AG04449 (cell line): ENCODE measurements around the gene RO60.

Source experiments
- CTCF ChIA-PET: fragments of 350-600 bp; formaldehyde crosslinking; extraction: SDS; loops from one replicate; lab custom pipeline; 2021; ENCODE audit warnings: antibody characterized with exemption; lab: Yijun Ruan, JAX
- POLR2A ChIA-PET: fragments of 400-600, 350-600 bp; formaldehyde crosslinking; extraction: SDS; loops from one replicate; lab custom pipeline; 2020; ENCODE audit warnings: antibody characterized with exemption, inconsistent platforms; lab: Yijun Ruan, JAX
- DNase-seq: peaks from one replicate; pipeline ENCODE4 v3.0.0-alpha.2; 2010; ENCODE audit warnings: low read depth, low spot score
- H3K4me3 ChIP-seq: 2 replicates; pipeline ENCODE4 v1.5.1; 2011; ENCODE audit warnings: low read depth, mild to moderate bottlenecking, control low read depth, low read length
- CTCF ChIP-seq: IDR thresholded peaks from one replicate; pipeline ENCODE4 v1.5.1; 2011; ENCODE audit warnings: mild to moderate bottlenecking, moderate library complexity, low read length, control low read depth, inconsistent platforms; ENCODE audit not compliant: insufficient read depth; ENCODE audit errors: missing control alignments

RO60 gene

GRCh38 chr1:193066606-193067005, 7.2 kb downstream of the RO60 start:
- no peak for DNase-seq
- H3K4me3 ChIP-seq = no peak overlapping the region
- no peak for TF ChIP-seq CTCF
- CTCF ChIA-PET = no interaction called here
- POLR2A ChIA-PET = no interaction called here

- POLR2A ChIA-PET = no interaction called here
- TF ChIP-seq CTCF = no peak
- DNase-seq = no peak
- no peak overlapping the region for H3K4me3 ChIP-seq
- CTCF ChIA-PET = no interaction called here
Observed at GRCh38 chr1:193068013-193068412, 8.6 kb downstream of the RO60 start.

GRCh38 chr1:193069748-193070385, 10.5 kb downstream of the RO60 start:
- no peak overlapping the region for H3K4me3 ChIP-seq
- no peak for DNase-seq
- peak; percentile 15 for TF ChIP-seq CTCF
- POLR2A ChIA-PET = no interaction called here
- CTCF ChIA-PET = interaction anchor here (1.1 kb wide), 1 partner anchor 53 kb away, joined by 4 read pairs; the partner anchor contains the start of gene CDC73

GRCh38 chr1:193070386-193070753, 11.0 kb downstream of the RO60 start:
- CTCF ChIA-PET = interaction anchor here (0.6 kb wide), 1 partner anchor 16 kb away, joined by 3 read pairs; no protein-coding TSS in a partner anchor
- POLR2A ChIA-PET = interaction anchor here (1.0 kb wide), 1 partner anchor 42 kb away, joined by 3 read pairs; no protein-coding TSS in a partner anchor
- TF ChIP-seq CTCF = no peak
- H3K4me3 ChIP-seq = no peak overlapping the region
- no peak for DNase-seq

GRCh38 chr1:193070942-193071341, 11.5 kb downstream of the RO60 start:
- ChIA-PET CTCF (interaction anchor here (0.6 kb wide), 1 partner anchor 16 kb away, joined by 3 read pairs; no protein-coding TSS in a partner anchor), POLR2A (interaction anchor here (1.0 kb wide), 1 partner anchor 42 kb away, joined by 3 read pairs; no protein-coding TSS in a partner anchor)
- no peak overlapping the region for H3K4me3 ChIP-seq
- no peak for DNase-seq
- no peak for TF ChIP-seq CTCF

GRCh38 chr1:193077991-193078390, 18.6 kb downstream of the RO60 start:
- TF ChIP-seq CTCF = no peak
- H3K4me3 ChIP-seq = no peak overlapping the region
- POLR2A ChIA-PET = no interaction called here
- CTCF ChIA-PET = interaction anchor here (0.8 kb wide), 1 partner anchor 14 kb away, joined by 3 read pairs; no protein-coding TSS in a partner anchor
- no peak for DNase-seq
